DND-41 (cell line): Measurements from ENCODE around the gene EIF3I.
A peak's percentile ranks its signal among the peaks of the same experiment; 100 is the strongest.

Experiments
- ATAC-seq: fragments of 200-7000 bp; cut with Tn5 transposase; 3 replicates; pipeline ENCODE4 v1.9.1; 2021; ENCODE audit warnings: low read depth; ENCODE audit not compliant: insufficient read depth
- DNase-seq: peaks from one replicate; pipeline ENCODE4 v3.0.0-alpha.2; 2020
- H2AFZ ChIP-seq: 2 replicates; pipeline ENCODE4 v1.6.0; 2012; ENCODE audit warnings: low read depth, low read length
- H3K27ac ChIP-seq: 2 replicates; pipeline ENCODE4 v1.5.1; 2012; ENCODE audit warnings: low read length, inconsistent platforms
- H3K27me3 ChIP-seq: fragments of 200-600 bp; sonication (generic); 2 replicates; pipeline ENCODE4 v1.6.0; 2012; ENCODE audit warnings: low read length, mild to moderate bottlenecking, inconsistent platforms; ENCODE audit not compliant: insufficient read depth, poor library complexity
- H3K36me3 ChIP-seq: 2 replicates; pipeline ENCODE4 v1.5.1; 2012; ENCODE audit warnings: low read length, inconsistent platforms; ENCODE audit not compliant: insufficient read depth
- H3K4me1 ChIP-seq: 2 replicates; pipeline ENCODE4 v1.5.1; 2012; ENCODE audit warnings: mild to moderate bottlenecking, low read length; ENCODE audit not compliant: insufficient read depth
- H3K4me2 ChIP-seq: 2 replicates; pipeline ENCODE4 v1.6.0; 2012; ENCODE audit warnings: mild to moderate bottlenecking, moderate library complexity, low read length, inconsistent platforms; ENCODE audit not compliant: insufficient read depth
- H3K4me3 ChIP-seq, 2 experiments: fragments of 200-600 bp in 1 of 2; shearing (Covaris generic) in 1 of 2; 2 replicates each; pipeline ENCODE4 v1.5.1; 2012 to 2016; ENCODE audit warnings: inconsistent platforms in 2 of 2, low read length in 2 of 2, mild to moderate bottlenecking in 2 of 2, low read depth in 1 of 2, moderate library complexity in 1 of 2
- H3K79me2 ChIP-seq: 2 replicates; pipeline ENCODE4 v1.6.0; 2012; ENCODE audit warnings: low read length, inconsistent platforms; ENCODE audit not compliant: insufficient read depth
- H3K9ac ChIP-seq: 2 replicates; pipeline ENCODE4 v1.6.0; 2012; ENCODE audit warnings: low read depth, mild to moderate bottlenecking, inconsistent platforms, low read length, moderate library complexity
- H3K9me3 ChIP-seq: 2 replicates; pipeline ENCODE4 v1.5.1; 2012; ENCODE audit warnings: low read length, moderate library complexity, mild to moderate bottlenecking, inconsistent platforms; ENCODE audit not compliant: insufficient read depth, severe bottlenecking
- H4K20me1 ChIP-seq: 2 replicates; pipeline ENCODE4 v1.6.0; 2012; ENCODE audit warnings: low read length; ENCODE audit not compliant: insufficient read depth
- CTCF ChIP-seq: IDR thresholded peaks from 2 replicates; pipeline ENCODE4 v1.5.1; 2012; ENCODE audit warnings: borderline replicate concordance, low read length, moderate library complexity, mild to moderate bottlenecking; ENCODE audit not compliant: poor library complexity, severe bottlenecking; ENCODE audit errors: extremely low read depth
- EZH2 ChIP-seq: IDR thresholded peaks from 3 replicates; pipeline ENCODE4 v1.6.1; 2012; ENCODE audit warnings: borderline replicate concordance, low read depth, mild to moderate bottlenecking, moderate library complexity, low read length, inconsistent platforms; ENCODE audit not compliant: severe bottlenecking

Gene EIF3I

GRCh38 chr1:32232558-32233304, 10.5 kb downstream of the EIF3I start:
- H3K4me3 ChIP-seq: no peak overlapping the region
- H4K20me1 ChIP-seq: no peaks in the 10 kb centered on the region
- H2AFZ ChIP-seq: no peak overlapping the region
- peaks cover 41% of the 10 kb centered on the region for H3K36me3 ChIP-seq
- no peaks in the 10 kb centered on the region for H3K79me2 ChIP-seq
- H3K27me3 ChIP-seq: no peaks in the 10 kb centered on the region
- no peak overlapping the region for H3K9ac ChIP-seq
- H3K4me1 ChIP-seq: no peaks in the 10 kb centered on the region
- no peaks in the 10 kb centered on the region for H3K9me3 ChIP-seq
- TF ChIP-seq EZH2: no peak
- no peak for TF ChIP-seq CTCF
- H3K27ac ChIP-seq: no peak overlapping the region
- peak; percentile 39; the same call in 2 of the 3 replicates for ATAC-seq
- H3K4me2 ChIP-seq: no peak overlapping the region
- no peak for DNase-seq

GRCh38 chr1:32234792-32235191, 12.6 kb downstream of the EIF3I start:
- H3K4me1 ChIP-seq: no peaks in the 10 kb centered on the region
- no peak for DNase-seq
- H3K4me3 ChIP-seq: no peak overlapping the region
- TF ChIP-seq EZH2 (no peak), CTCF (no peak)
- no peaks in the 10 kb centered on the region for H3K79me2 ChIP-seq
- no peak overlapping the region for H2AFZ ChIP-seq
- no peaks in the 10 kb centered on the region for H4K20me1 ChIP-seq
- no peak for ATAC-seq
- no peak overlapping the region for H3K4me2 ChIP-seq
- H3K36me3 ChIP-seq: peaks cover 22% of the 10 kb centered on the region
- H3K27ac ChIP-seq: no peak overlapping the region
- H3K9me3 ChIP-seq: no peaks in the 10 kb centered on the region
- H3K27me3 ChIP-seq: no peaks in the 10 kb centered on the region
- H3K9ac ChIP-seq: no peak overlapping the region

- Histone ChIP-seq H3K4me3 (no peak overlapping the region), H4K20me1 (no peaks in the 10 kb centered on the region), H3K4me2 (no peak overlapping the region), H3K9ac (no peak overlapping the region), H3K79me2 (no peaks in the 10 kb centered on the region), H3K9me3 (no peaks in the 10 kb centered on the region), H3K36me3 (no peaks in the 10 kb centered on the region), H2AFZ (no peak overlapping the region), H3K4me1 (no peaks in the 10 kb centered on the region), H3K27me3 (no peaks in the 10 kb centered on the region), H3K27ac (0 out of 2 replicates have a peak overlapping the region, but pooled peaks have one; percentile 32)
- DNase-seq: no peak
- TF ChIP-seq EZH2 (no peak), CTCF (no peak)
- no peak for ATAC-seq
Measured at GRCh38 chr1:32239337-32239736, 17.1 kb downstream of the EIF3I start.
